ENCODE data around the gene NCKAP5L. TPM values are rescaled to one million over a fixed set of nuclear protein-coding genes. Genes with fewer than 3 reads are reported as not detected.

The NCKAP5L gene
- total RNA-seq, 4 donors from 2014 or later = 8.4 to 15.5 (median 10.4) TPM

GRCh38 chr12:49761677-49762467, 66.3 kb downstream of the NCKAP5L start:
- ATAC-seq (no peak), DNase-seq (no peak)
- intact Hi-C loops (cut with DNase I; ENCODE audit: low total_unique reads) = no loop called here
- Histone ChIP-seq H3K27ac (no peak overlapping the region), H3K27me3 (no peaks in the 10 kb centered on the region), H3K4me3 (no peak overlapping the region), H3K9me3 (no peaks in the 10 kb centered on the region), H3K4me1 (peaks cover 7 to 8% of the 10 kb centered on the region in 2 donors), H3K36me3 (peaks cover 0 to 83% of the 10 kb centered on the region in 2 donors)
- TF ChIP-seq POLR2A (IDR thresholded peaks at IDR 0.05) (no peak), CTCF (IDR thresholded peaks at IDR 0.05 in 4 of 5, conservative IDR thresholded peaks at IDR 0.05 in 1 of 5) (no peak)
- in situ Hi-C loops (cut with MboI; ENCODE audit: low sequenced_read_pairs in 4 of 4) = no loop called here

GRCh38 chr12:49750996-49751393, 77.2 kb downstream of the NCKAP5L start:
- Histone ChIP-seq H3K9me3 (no peaks in the 10 kb centered on the region), H3K4me1 (peaks cover 76 to 79% of the 10 kb centered on the region in 2 donors), H3K36me3 (peaks cover 0 to 34% of the 10 kb centered on the region in 2 donors), H3K27me3 (no peaks in the 10 kb centered on the region), H3K4me3 (no peak overlapping the region), H3K27ac (peak overlapping the region; percentile 60 to 73 (median 70))
- no peak for DNase-seq
- ATAC-seq = no peak
- in situ Hi-C loops (cut with MboI; ENCODE audit: low sequenced_read_pairs in 4 of 4) = no loop called here
- TF ChIP-seq POLR2A (IDR thresholded peaks at IDR 0.05) (no peak), CTCF (IDR thresholded peaks at IDR 0.05 in 4 of 5, conservative IDR thresholded peaks at IDR 0.05 in 1 of 5) (no peak)
- intact Hi-C loops (cut with DNase I; ENCODE audit: low total_unique reads) = no loop called here

- in situ Hi-C loops (cut with MboI; ENCODE audit: low sequenced_read_pairs in 4 of 4) = no loop called here
Measured at GRCh38 chr12:49750027-49750995, 77.9 kb downstream of the NCKAP5L start.

GRCh38 chr12:49748800-49749199, 79.4 kb downstream of the NCKAP5L start:
- peak overlapping the region; percentile 60 to 73 (median 70) for H3K27ac ChIP-seq
- no peak for TF ChIP-seq CTCF (IDR thresholded peaks at IDR 0.05 in 4 of 5, conservative IDR thresholded peaks at IDR 0.05 in 1 of 5)
- no peak for TF ChIP-seq POLR2A (IDR thresholded peaks at IDR 0.05)
- in situ Hi-C loops (cut with MboI; ENCODE audit: low sequenced_read_pairs in 4 of 4) (no loop called here), intact Hi-C loops (cut with DNase I; ENCODE audit: low total_unique reads) (no loop called here)
- no peak for DNase-seq
- peaks cover 0 to 12% of the 10 kb centered on the region in 2 donors for H3K36me3 ChIP-seq
- H3K4me1 ChIP-seq = peaks cover 89 to 96% of the 10 kb centered on the region in 2 donors
- H3K27me3 ChIP-seq = no peaks in the 10 kb centered on the region
- ATAC-seq = no peak
- H3K4me3 ChIP-seq = peak overlapping the region in 2 of 4 donors; percentile 8
- no peaks in the 10 kb centered on the region for H3K9me3 ChIP-seq

More at GRCh38 chr12:49750027-49750995, 77.9 kb downstream of the NCKAP5L start:
- peaks cover 0 to 27% of the 10 kb centered on the region in 2 donors for H3K36me3 ChIP-seq
- no peaks in the 10 kb centered on the region for H3K27me3 ChIP-seq
- no peak for TF ChIP-seq POLR2A (IDR thresholded peaks at IDR 0.05)
- intact Hi-C loops (cut with DNase I; ENCODE audit: low total_unique reads) = no loop called here
- peaks cover 82 to 83% of the 10 kb centered on the region in 2 donors for H3K4me1 ChIP-seq
- H3K9me3 ChIP-seq = no peaks in the 10 kb centered on the region
- H3K4me3 ChIP-seq = no peak overlapping the region
- ATAC-seq (peak; percentile 99 to 100), DNase-seq (peak; percentile 17 to 63)
- H3K27ac ChIP-seq = peak overlapping the region; percentile 60 to 73 (median 70)
